OCI-LY1 (cell line): ENCODE measurements around the gene MUC6.
"Not testable (repeated sequence)": the region's sequence is repeated elsewhere in the genome, so short reads cannot be mapped to it uniquely, and the experiment has no call there.

ENCODE experiments used
- EZH2 ChIP-seq: fragments of 200-600 bp; sonication (generic), shearing (Covaris generic); IDR thresholded peaks from 2 replicates; pipeline ENCODE4 v1.8.0; 2017; ENCODE audit warnings: borderline replicate concordance, mixed run types, mild to moderate bottlenecking, antibody characterized with exemption, low read length, moderate library complexity, mixed read lengths
- TF ChIP-seq, protein P1 (sequence below): fragments of 200-600 bp; sonication (generic), shearing (Covaris generic); IDR thresholded peaks from 2 replicates; pipeline ENCODE4 v1.5.1; 2017; ENCODE audit warnings: mild to moderate bottlenecking, antibody characterized with exemption, low read length, moderate library complexity, mixed read lengths

DNA sequence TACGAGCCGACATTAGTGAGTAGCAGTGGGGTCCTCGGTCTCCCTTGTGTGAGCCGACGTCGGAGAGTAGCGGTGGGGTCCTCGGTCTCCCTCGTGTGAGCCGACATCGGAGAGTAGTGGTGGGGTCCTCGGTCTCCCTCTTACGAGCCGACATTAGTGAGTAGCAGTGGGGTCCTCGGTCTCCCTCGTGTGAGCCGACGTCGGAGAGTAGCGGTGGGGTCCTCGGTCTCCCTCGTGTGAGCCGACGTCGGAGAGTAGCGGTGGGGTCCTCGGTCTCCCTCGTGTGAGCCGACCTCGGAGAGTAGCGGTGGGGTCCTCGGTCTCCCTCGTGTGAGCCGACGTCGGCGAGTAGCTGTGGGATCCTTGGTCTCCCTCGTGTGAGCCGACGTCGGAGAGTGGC lies 61.1 kb downstream of the MUC6 start:
- TF ChIP-seq, protein P1, sequence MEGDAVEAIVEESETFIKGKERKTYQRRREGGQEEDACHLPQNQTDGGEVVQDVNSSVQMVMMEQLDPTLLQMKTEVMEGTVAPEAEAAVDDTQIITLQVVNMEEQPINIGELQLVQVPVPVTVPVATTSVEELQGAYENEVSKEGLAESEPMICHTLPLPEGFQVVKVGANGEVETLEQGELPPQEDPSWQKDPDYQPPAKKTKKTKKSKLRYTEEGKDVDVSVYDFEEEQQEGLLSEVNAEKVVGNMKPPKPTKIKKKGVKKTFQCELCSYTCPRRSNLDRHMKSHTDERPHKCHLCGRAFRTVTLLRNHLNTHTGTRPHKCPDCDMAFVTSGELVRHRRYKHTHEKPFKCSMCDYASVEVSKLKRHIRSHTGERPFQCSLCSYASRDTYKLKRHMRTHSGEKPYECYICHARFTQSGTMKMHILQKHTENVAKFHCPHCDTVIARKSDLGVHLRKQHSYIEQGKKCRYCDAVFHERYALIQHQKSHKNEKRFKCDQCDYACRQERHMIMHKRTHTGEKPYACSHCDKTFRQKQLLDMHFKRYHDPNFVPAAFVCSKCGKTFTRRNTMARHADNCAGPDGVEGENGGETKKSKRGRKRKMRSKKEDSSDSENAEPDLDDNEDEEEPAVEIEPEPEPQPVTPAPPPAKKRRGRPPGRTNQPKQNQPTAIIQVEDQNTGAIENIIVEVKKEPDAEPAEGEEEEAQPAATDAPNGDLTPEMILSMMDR, result not testable (repeated sequence)
- TF ChIP-seq EZH2, result not testable (repeated sequence)
